Fibroblast of the conjunctiva (primary cell): ENCODE measurements around the gene RNASE7.
A peak's percentile ranks its signal among the peaks of the same experiment; 100 is the strongest.

ENCODE experiments used
- DNase-seq: peaks from one replicate; pipeline ENCODE4 v3.0.0-alpha.2; 2010; ENCODE audit warnings: low read depth

The RNASE7 gene

DNA sequence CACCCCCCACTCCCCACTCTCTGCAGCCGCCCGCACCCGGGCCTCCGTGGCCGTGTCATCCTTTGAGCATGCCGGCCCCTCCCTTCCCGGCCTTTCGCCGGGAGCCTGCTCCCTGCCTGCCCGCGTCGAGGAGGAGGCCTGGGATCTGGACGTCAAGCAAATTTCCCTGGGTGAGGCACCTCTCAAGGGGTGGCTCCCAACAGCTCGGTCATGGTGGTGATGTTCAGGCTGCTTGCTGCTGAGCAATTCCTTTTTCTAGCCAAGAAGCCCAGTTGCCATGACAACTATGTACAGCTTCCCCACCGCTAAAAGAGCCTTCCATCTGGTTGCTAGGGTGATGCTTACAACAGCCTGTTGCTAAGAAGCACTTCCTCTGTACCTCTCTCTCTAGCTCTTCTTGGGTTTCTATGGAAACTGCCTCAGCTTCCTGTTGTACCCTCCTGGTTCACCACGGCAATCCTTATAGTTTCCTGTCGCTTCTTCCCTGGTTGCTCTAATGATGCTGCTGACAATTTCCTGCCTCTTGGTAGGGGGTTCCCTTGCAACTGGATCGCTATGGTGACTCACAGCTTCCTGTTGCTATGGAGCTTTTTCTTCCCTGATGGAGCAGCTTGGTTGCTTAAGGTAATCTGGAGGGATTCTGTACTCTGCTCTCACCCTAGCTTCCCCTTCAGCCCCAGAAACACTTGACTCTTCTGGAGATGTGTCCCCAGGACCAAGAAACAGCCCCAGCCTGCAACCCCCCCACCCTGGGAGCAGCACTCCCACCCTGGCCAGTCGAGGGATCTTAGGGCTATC is 45.3 kb downstream of the RNASE7 start:
- DNase-seq: peak; percentile 93

DNA sequence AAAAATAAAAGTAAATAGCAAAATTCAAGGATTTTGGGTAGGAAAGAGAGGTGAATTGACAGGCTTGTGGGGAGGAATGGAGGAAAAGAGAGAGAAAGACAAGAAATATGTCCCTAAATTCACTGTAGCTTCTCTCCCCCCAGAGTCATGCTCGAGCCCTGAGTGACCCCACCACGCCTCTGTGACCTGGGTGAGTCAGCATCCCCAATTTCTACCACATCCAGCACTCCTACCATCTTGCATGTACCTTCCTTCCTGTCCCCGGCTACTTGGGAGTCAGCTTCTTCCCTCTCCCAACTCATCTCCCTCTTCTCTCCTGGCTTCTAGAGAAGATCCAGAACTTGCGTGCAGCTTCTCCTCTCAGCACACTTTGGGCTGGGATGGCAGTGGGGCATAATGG is 46.5 kb downstream of the RNASE7 start:
- no peak for DNase-seq

DNA sequence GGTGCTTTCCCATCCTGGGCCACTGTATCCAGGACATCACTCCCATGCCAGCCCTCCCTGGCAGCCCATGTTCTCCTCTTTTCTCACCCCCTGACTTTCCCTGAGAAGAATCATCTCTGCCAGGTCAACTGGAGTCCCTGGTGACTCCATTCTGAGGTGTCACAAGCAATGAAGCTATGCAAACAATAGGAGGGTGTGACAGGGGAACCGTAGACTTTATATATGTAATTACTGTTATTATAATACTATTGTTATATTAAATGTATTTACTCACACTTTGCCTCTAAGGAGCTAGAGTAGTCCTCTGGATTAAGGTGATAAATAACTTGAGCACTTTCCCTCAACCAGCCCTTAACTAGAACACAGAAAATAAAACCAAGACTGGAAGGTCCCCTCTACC is 47.1 kb downstream of the RNASE7 start:
- DNase-seq: no peak

GRCh38 chr14:21089877-21090193 is 47.7 kb downstream of the RNASE7 start:
- DNase-seq: no peak

- no peak for DNase-seq
These were observed 48.2 kb downstream of the RNASE7 start for GRCh38 chr14:21090194-21090939.

- DNase-seq: no peak
These were observed 48.9 kb downstream of the RNASE7 start for GRCh38 chr14:21090940-21091663.

- no peak for DNase-seq
These were observed 49.7 kb downstream of the RNASE7 start for GRCh38 chr14:21091821-21092272.

GRCh38 chr14:21092273-21093011 is 50.3 kb downstream of the RNASE7 start:
- DNase-seq: peak; percentile 42

DNA sequence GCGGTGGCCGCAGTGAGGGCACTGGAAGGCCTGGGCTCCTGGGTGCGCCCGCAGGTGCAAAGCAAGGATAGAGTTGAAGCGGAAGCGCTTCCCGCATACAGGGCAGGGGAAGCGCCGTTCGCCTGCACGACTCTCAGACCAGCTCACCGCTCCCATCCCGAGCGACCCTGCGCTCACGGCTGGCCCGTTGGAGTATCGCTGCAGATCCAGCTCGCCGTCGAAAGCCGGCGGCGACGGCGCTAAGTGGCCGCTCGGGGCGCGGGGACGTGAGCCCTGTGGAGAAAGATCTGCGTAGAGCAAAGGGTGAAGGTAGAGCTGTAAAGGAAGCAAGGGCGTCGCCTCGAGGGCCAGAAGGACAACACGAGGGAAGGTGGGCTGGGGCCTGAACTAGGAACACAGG is 50.9 kb downstream of the RNASE7 start:
- DNase-seq: no peak
